Breast epithelium (tissue), 3 donors: ENCODE results near the gene VPS13D.

Experiments used
- CTCF ChIP-seq, 3 donors: fragments of 450-650 bp; IDR thresholded peaks; one replicate each; pipeline ENCODE4 v1.5.1; 2016 to 2017; ENCODE audit warnings: antibody characterized with exemption in 3 of 3, mild to moderate bottlenecking in 3 of 3, moderate library complexity in 3 of 3
- POLR2A ChIP-seq: fragments of 450-650 bp; IDR thresholded peaks from one replicate; pipeline ENCODE4 v1.6.1; 2016; ENCODE audit warnings: antibody characterized with exemption, mild to moderate bottlenecking, moderate library complexity
- POLR2AphosphoS5 ChIP-seq, 3 donors: sonication (generic); formaldehyde crosslinking; IDR thresholded peaks; one replicate each; pipeline ENCODE4 v1.6.1; 2017; ENCODE audit warnings: antibody characterized with exemption in 3 of 3

GRCh38 chr1:12182410-12182984 is 47.3 kb upstream of the VPS13D start:
- no peak for TF ChIP-seq POLR2A
- no peak for TF ChIP-seq POLR2AphosphoS5 (IDR thresholded peaks at IDR 0.05)
- TF ChIP-seq CTCF (IDR thresholded peaks at IDR 0.05): no peak
